HFFc6 (cell line): ENCODE data around the gene MPRIP. TPM values are rescaled to one million over a fixed set of nuclear protein-coding genes. Genes with fewer than 3 reads are reported as not detected.

Source experiments
- DNase-seq: peaks from one replicate; pipeline ENCODE4 v3.0.0-alpha.2; 2018
- H3K27ac Mint-ChIP-seq: 2 replicates; pipeline ENCODE4 v1.8.0; 2020; ENCODE audit warnings: mild to moderate bottlenecking, mixed read lengths
- H3K27me3 Mint-ChIP-seq: 2 replicates; pipeline ENCODE4 v1.8.0; 2021; ENCODE audit warnings: mild to moderate bottlenecking, moderate library complexity, mixed read lengths; ENCODE audit not compliant: insufficient read depth
- H3K36me3 Mint-ChIP-seq: 2 replicates; pipeline ENCODE4 v1.8.0; 2021; ENCODE audit warnings: low read depth, mixed read lengths
- H3K4me1 Mint-ChIP-seq: 2 replicates; pipeline ENCODE4 v1.8.0; 2020; ENCODE audit warnings: low read depth, mixed read lengths
- H3K4me3 Mint-ChIP-seq: 2 replicates; pipeline ENCODE4 v1.8.0; 2020; ENCODE audit warnings: mild to moderate bottlenecking, moderate library complexity, mixed read lengths
- H3K9me3 Mint-ChIP-seq: 2 replicates; pipeline ENCODE4 v1.8.0; 2020; ENCODE audit warnings: mild to moderate bottlenecking, mixed read lengths
- total RNA-seq, 6 experiments: library from RNA; stranded (reverse); fragmentation: NEBNext Ultra II Directional; extraction: Animal tissue kit (Norgen Biotek cat#: 25700); gene quantifications; 2 replicates in 1 of 6; 3 replicates in 5 of 6; pipeline ENCODE4 v1.2.3, GENCODE V29; 2021
- TF ChIP-seq, protein P1 (sequence below): fragments of 200-600 bp; sonication (generic); IDR thresholded peaks from 2 replicates; pipeline ENCODE4 v1.5.0; 2021; ENCODE audit warnings: antibody characterized with exemption, mild to moderate bottlenecking

Gene MPRIP
- total RNA-seq, 6 experiments from 2014 or later = 350 to 409 (median 372) TPM

DNA sequence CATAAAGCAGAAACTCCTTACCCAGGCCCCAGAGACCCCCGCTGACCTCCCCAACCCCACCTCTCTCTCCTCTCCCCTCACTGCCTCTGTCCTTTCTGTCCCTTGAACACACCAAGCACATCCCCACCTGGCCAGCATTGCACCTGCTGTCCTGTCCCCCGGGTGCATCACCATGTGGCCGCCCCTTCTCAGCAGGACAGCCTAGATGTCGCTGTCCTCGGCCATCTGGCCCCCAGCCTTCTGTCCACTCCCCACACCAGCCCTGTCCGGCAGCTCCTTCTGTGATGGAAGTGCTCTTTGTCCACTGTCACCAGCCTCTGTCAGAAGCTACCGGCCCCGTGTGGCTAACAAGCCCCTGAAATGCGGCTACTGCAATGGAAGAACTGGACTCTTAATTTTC lies 12.3 kb upstream of the MPRIP start:
- peaks cover 5% of the 10 kb centered on the region for H3K27me3 Mint-ChIP-seq
- H3K4me3 Mint-ChIP-seq = no peak overlapping the region
- TF ChIP-seq, protein P1, sequence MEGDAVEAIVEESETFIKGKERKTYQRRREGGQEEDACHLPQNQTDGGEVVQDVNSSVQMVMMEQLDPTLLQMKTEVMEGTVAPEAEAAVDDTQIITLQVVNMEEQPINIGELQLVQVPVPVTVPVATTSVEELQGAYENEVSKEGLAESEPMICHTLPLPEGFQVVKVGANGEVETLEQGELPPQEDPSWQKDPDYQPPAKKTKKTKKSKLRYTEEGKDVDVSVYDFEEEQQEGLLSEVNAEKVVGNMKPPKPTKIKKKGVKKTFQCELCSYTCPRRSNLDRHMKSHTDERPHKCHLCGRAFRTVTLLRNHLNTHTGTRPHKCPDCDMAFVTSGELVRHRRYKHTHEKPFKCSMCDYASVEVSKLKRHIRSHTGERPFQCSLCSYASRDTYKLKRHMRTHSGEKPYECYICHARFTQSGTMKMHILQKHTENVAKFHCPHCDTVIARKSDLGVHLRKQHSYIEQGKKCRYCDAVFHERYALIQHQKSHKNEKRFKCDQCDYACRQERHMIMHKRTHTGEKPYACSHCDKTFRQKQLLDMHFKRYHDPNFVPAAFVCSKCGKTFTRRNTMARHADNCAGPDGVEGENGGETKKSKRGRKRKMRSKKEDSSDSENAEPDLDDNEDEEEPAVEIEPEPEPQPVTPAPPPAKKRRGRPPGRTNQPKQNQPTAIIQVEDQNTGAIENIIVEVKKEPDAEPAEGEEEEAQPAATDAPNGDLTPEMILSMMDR = no peak
- no peaks in the 10 kb centered on the region for H3K36me3 Mint-ChIP-seq
- DNase-seq = no peak
- H3K27ac Mint-ChIP-seq = peak overlapping the region; percentile 36; the same call in 1 of the 2 replicates
- no peaks in the 10 kb centered on the region for H3K9me3 Mint-ChIP-seq
- peaks cover 63% of the 10 kb centered on the region for H3K4me1 Mint-ChIP-seq

- TF ChIP-seq, protein P1 = no peak
- Mint-ChIP-seq H3K27ac (no peak overlapping the region), H3K27me3 (peaks cover 5% of the 10 kb centered on the region), H3K9me3 (no peaks in the 10 kb centered on the region), H3K4me3 (no peak overlapping the region), H3K4me1 (peaks cover 63% of the 10 kb centered on the region), H3K36me3 (no peaks in the 10 kb centered on the region)
- no peak for DNase-seq
Measured at GRCh38 chr17:17030515-17031211, 11.6 kb upstream of the MPRIP start.

DNA sequence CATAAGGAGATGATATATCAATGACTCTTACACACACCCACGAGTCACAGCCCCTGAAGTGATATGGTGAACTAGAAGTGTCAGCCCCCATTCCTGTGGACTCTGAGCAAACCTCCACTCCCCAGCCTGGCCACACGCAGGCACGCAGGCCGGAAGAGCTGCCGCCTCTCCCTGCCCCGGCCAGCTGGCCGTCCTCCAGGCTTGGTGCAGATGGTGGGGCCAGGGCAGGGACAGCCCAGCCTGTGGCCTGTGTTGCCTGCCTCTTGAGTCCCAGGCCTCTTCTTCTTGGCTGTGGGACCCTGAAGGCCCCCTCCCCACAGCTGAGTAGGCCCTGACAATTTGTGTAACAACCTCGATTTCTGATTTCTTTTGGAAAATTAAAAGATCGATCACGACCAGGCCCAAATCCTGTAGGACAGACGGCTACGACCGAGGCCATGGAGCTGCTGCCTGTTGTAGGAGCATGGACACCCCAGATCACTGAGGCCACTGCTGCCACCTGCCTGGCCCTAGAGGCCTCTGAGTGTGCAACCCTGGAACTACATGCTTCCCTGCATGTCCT lies 10.0 kb upstream of the MPRIP start:
- Mint-ChIP-seq H3K4me1 (peaks cover 72% of the 10 kb centered on the region), H3K9me3 (no peaks in the 10 kb centered on the region), H3K4me3 (peak overlapping the region; percentile 24; the same call in 1 of the 2 replicates), H3K27ac (peak overlapping the region; percentile 70), H3K36me3 (no peaks in the 10 kb centered on the region), H3K27me3 (peaks cover 5% of the 10 kb centered on the region)
- TF ChIP-seq, protein P1 = no peak
- DNase-seq = peak; percentile 87

- peaks cover 66% of the 10 kb centered on the region for H3K4me1 Mint-ChIP-seq
- H3K36me3 Mint-ChIP-seq = no peaks in the 10 kb centered on the region
- no peak overlapping the region for H3K4me3 Mint-ChIP-seq
- peaks cover 4% of the 10 kb centered on the region; the same call in 1 of the 2 replicates for H3K27me3 Mint-ChIP-seq
- no peaks in the 10 kb centered on the region for H3K9me3 Mint-ChIP-seq
- no peak for DNase-seq
- no peak overlapping the region for H3K27ac Mint-ChIP-seq
- TF ChIP-seq, protein P1 = no peak
Measured at GRCh38 chr17:17033466-17033865, 8.8 kb upstream of the MPRIP start.

DNA sequence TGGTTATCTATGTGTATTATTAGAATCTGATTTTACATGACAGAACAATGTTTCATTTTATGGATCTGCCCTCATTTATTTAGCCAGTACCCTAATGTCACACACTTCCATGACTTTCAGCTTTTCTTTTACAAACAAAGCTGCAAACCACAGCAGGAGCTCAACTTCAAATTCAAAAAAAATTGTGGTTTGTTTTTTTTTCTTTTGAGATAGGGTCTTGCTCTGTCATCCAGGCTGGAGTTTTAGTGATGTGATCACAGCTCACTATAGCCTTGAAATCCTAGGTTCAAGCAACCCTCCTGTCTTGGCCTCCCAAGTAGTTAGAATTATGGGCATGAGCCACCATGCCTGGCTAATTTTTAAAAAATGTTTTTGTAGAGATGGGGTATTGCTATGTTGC lies 8.2 kb upstream of the MPRIP start:
- H3K36me3 Mint-ChIP-seq = no peaks in the 10 kb centered on the region
- no peaks in the 10 kb centered on the region for H3K9me3 Mint-ChIP-seq
- peaks cover 4% of the 10 kb centered on the region; the same call in 1 of the 2 replicates for H3K27me3 Mint-ChIP-seq
- H3K4me3 Mint-ChIP-seq = no peak overlapping the region
- H3K27ac Mint-ChIP-seq = no peak overlapping the region
- TF ChIP-seq, protein P1 = no peak
- peaks cover 60% of the 10 kb centered on the region for H3K4me1 Mint-ChIP-seq
- DNase-seq = no peak
